ENCODE measurements around the gene TNFAIP3.
"Not testable (repeated sequence)": the region's sequence is repeated elsewhere in the genome, so short reads cannot be mapped to it uniquely, and the experiment has no call there.

Gene TNFAIP3

DNA sequence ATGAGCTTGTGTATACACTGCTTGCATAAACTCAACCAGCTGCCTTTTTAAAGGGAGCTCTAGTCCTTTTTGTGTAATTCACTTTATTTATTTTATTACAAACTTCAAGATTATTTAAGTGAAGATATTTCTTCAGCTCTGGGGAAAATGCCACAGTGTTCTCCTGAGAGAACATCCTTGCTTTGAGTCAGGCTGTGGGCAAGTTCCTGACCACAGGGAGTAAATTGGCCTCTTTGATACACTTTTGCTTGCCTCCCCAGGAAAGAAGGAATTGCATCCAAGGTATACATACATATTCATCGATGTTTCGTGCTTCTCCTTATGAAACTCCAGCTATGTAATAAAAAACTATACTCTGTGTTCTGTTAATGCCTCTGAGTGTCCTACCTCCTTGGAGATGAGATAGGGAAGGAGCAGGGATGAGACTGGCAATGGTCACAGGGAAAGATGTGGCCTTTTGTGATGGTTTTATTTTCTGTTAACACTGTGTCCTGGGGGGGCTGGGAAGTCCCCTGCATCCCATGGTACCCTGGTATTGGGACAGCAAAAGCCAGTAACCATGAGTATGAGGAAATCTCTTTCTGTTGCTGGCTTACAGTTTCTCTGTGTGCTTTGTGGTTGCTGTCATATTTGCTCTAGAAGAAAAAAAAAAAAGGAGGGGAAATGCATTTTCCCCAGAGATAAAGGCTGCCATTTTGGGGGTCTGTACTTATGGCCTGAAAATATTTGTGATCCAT is 15.3 kb downstream of the TNFAIP3 start:
- no peak for TF ChIP-seq CTCF (IDR thresholded peaks at IDR 0.05; ENCODE audit: borderline replicate concordance, insufficient read depth, low read depth, low read length)
- H3K4me3 ChIP-seq (ENCODE audit: low read depth, low read length), result no peak overlapping the region

DNA sequence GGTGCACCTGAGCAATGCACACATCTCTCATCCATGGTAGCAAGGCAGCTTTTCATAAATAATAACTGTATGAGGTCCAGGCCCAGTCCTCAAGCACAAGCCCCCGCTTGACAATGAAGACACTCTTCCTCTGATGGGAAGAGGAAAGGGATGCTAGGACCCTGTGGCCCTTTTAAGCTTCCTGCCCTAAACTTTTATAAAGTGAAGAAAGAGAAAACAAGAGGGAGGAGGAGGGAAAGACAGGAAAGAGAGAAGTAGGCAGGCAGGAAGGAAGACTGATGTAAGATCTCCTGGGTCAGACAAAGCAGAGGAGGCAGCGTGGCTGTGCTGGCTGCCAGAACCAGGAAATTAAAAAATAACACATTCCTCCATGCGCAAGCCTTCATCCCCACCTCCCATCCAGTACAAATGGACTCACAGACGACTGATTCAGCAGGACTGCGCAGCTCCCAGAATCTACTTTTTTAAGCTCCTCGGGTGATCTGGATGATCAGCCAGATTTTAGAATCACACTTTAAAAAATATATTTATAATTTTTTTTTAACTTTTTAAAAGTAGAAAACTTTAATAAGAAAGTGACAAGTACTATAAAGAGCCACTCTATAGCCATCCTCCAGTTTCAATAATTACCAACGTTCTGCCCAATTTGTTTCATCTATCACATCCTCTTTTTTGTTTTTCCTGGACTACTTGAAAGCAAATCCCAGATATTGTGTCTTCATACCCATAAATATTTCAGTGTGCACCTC is 16.5 kb downstream of the TNFAIP3 start:
- no peak overlapping the region for H3K4me3 ChIP-seq (ENCODE audit: low read depth, low read length)
- TF ChIP-seq CTCF (IDR thresholded peaks at IDR 0.05; ENCODE audit: borderline replicate concordance, insufficient read depth, low read depth, low read length), result no peak

DNA sequence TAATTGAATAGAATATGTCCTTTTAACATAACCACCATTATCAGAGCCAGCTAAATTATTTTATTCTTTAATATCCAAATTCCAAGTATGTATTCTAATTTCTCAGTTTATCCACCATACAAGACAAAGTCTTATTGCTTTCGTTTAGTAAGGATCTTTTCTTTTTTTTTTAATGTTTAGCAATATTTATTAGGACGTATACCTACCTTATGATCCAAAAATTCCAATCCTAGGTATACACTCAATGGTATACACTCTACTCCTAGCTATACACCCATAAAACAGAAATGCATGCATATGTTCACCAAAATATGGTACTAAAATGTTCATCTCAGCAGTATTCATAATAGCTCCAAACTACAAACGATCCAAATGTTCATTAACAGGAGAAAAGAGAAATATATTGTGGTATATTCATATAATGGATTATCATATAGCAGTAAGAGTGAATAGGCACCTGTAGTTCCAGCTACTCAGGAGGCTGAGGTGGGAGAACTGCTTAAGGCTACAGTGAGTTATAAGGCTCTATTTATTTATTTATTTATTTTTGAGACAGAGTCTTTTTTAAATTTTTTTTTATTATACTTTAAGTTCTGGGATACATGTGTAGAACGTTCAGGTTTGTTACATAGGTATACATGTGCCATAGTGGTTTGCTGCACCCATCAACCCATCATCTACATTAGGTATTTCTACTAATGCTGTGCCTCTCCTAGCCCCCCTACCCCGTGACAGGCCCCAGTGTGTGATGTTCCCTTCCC is 17.3 kb downstream of the TNFAIP3 start:
- no peak for TF ChIP-seq CTCF (IDR thresholded peaks at IDR 0.05; ENCODE audit: borderline replicate concordance, insufficient read depth, low read depth, low read length)
- H3K4me3 ChIP-seq (ENCODE audit: low read depth, low read length), result no peak overlapping the region

DNA sequence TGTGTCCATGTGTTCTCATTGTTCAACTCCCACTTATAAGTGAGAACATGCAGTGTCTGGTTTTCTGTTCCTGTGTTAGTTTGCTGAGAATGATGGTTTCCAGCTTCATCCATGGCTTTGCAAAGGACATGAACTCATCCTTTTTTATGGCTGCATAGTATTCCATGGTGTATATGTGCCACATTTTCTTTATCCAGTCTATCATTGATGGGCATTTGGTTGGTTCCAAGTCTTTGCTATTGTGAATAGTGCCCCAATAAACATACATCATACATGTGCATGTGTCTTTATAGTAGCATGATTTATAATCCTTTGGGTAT is 17.8 kb downstream of the TNFAIP3 start:
- not testable (repeated sequence) for H3K4me3 ChIP-seq (ENCODE audit: low read depth, low read length)

DNA sequence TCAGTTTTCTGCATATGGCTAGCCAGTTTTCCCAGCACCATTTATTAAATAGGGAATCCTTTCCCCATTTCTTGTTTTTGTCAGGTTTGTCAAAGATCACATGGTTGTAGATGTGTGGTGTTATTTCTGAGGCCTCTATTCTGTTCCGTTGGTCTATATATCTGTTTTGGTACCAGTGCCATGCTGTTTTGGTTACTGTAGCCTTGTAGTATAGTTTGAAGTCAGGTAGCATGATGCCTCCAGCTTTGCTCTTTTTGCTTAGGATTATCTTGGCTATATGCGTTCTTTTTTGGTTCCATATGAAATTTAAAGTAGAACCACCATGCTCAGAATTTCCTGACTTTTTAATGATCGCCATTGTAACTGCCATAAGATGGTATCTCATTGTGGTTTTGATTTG is 19.2 kb downstream of the TNFAIP3 start:
- H3K4me3 ChIP-seq (ENCODE audit: low read depth, low read length), result not testable (repeated sequence)

DNA sequence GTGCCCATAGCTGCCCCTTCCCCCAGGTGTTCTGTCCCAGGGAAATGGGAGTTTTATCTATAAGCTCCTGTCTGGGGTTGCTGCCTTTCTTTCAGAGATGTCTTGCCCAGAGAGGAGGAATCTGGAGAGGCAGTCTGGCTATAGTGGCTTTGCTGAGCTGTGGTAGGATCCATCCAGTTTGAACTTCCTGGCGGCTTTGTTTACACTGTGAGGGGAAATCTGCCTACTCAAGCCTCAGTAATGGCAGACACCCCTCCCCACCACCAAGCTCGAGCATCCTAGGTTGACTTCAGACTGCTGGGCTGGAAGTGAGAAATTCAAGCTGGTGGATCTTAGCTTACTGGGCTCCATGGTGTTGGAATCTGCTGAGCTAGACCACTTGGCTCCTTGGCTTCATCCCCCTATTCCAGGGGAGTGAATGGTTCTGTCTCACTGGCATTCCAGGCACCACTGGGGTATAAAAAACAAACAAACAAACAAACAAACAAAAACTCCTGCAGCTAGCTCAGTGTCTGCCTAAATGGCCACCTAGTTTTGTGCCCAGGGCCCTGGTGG is 24.0 kb downstream of the TNFAIP3 start:
- TF ChIP-seq CTCF (IDR thresholded peaks at IDR 0.05; ENCODE audit: borderline replicate concordance, insufficient read depth, low read depth, low read length), result no peak
- no peak overlapping the region for H3K4me3 ChIP-seq (ENCODE audit: low read depth, low read length)

- no peak for TF ChIP-seq CTCF (IDR thresholded peaks at IDR 0.05; ENCODE audit: borderline replicate concordance, insufficient read depth, low read depth, low read length)
- no peak overlapping the region for H3K4me3 ChIP-seq (ENCODE audit: low read depth, low read length)
These were observed 25.2 kb downstream of the TNFAIP3 start for GRCh38 chr6:137892271-137892708.
